OCI-LY3 (cell line): ENCODE measurements around the gene LRFN5.

ENCODE experiments used
- H2AFZ ChIP-seq: fragments of 200-600, 300-600 bp; shearing (Covaris generic); 2 replicates; pipeline ENCODE4 v1.6.0; 2014; ENCODE audit warnings: antibody characterized with exemption, low read depth, low read length
- H3K27ac ChIP-seq: fragments of 200-600, 300-600 bp; sonication (generic); 2 replicates; pipeline ENCODE4 v1.5.1; 2014; ENCODE audit warnings: mild to moderate bottlenecking, low read length, moderate library complexity, mixed read lengths
- H3K27me3 ChIP-seq: fragments of 200-600, 300-600 bp; sonication (generic); 2 replicates; pipeline ENCODE4 v1.6.1; 2014; ENCODE audit warnings: low read depth, low read length, mixed read lengths
- H3K36me3 ChIP-seq: fragments of 200-600, 300-600 bp; sonication (generic); replicated peaks from 2 replicates; pipeline ENCODE3; 2014; ENCODE audit warnings: low read depth, low read length, mixed read lengths
- H3K4me1 ChIP-seq: fragments of 300-600, 200-600 bp; sonication (generic); 2 replicates; pipeline ENCODE4 v1.6.1; 2014; ENCODE audit warnings: low read length, mixed read lengths
- H3K4me2 ChIP-seq: fragments of 200-600, 300-600 bp; sonication (generic); 2 replicates; pipeline ENCODE4 v1.6.1; 2014; ENCODE audit warnings: low read length, mixed read lengths
- H3K4me3 ChIP-seq: fragments of 300-600, 200-600 bp; sonication (generic); 2 replicates; pipeline ENCODE4 v1.5.1; 2014; ENCODE audit warnings: antibody characterized with exemption, mild to moderate bottlenecking, low read length, moderate library complexity
- H3K79me2 ChIP-seq: fragments of 300-600, 200-600 bp; shearing (Covaris generic); 2 replicates; pipeline ENCODE4 v1.6.1; 2014; ENCODE audit warnings: mild to moderate bottlenecking, low read length, mixed read lengths
- H3K9ac ChIP-seq: fragments of 300-600, 200-600 bp; shearing (Covaris generic); 2 replicates; pipeline ENCODE4 v1.6.0; 2014; ENCODE audit warnings: mild to moderate bottlenecking, low read length, moderate library complexity
- H3K9me3 ChIP-seq: fragments of 200-600, 300-600 bp; shearing (Covaris generic); 2 replicates; pipeline ENCODE4 v1.6.1; 2014; ENCODE audit warnings: low read length, mixed read lengths; ENCODE audit not compliant: insufficient read depth
- H4K20me1 ChIP-seq: fragments of 200-600, 300-600 bp; sonication (generic); 2 replicates; pipeline ENCODE4 v1.6.1; 2016; ENCODE audit warnings: low read length, mixed read lengths; ENCODE audit not compliant: insufficient read depth
- CTCF ChIP-seq: fragments of 200-600, 300-600 bp; sonication (generic); IDR thresholded peaks from 2 replicates; pipeline ENCODE4 v1.5.1; 2014; ENCODE audit warnings: antibody characterized with exemption, low read length, low read depth
- EZH2phosphoT487 ChIP-seq: fragments of 200-600 bp; shearing (Covaris generic); IDR thresholded peaks from 2 replicates; pipeline ENCODE4 v1.6.1; 2018; ENCODE audit warnings: antibody characterized with exemption, mixed run types, low read depth

The LRFN5 gene

GRCh38 chr14:41758011-41758665 is 151.5 kb downstream of the LRFN5 start:
- Histone ChIP-seq H3K9me3 (no peaks in the 10 kb centered on the region), H3K4me2 (no peak overlapping the region), H3K4me3 (no peak overlapping the region), H3K27ac (no peak overlapping the region), H3K27me3 (no peaks in the 10 kb centered on the region), H3K36me3 (no peaks in the 10 kb centered on the region), H4K20me1 (no peaks in the 10 kb centered on the region), H3K9ac (no peak overlapping the region), H3K79me2 (no peaks in the 10 kb centered on the region), H3K4me1 (no peaks in the 10 kb centered on the region), H2AFZ (no peak overlapping the region)
- TF ChIP-seq CTCF (no peak), EZH2phosphoT487 (no peak)

GRCh38 chr14:41761204-41761603 is 154.5 kb downstream of the LRFN5 start:
- Histone ChIP-seq H3K36me3 (no peaks in the 10 kb centered on the region), H4K20me1 (no peaks in the 10 kb centered on the region), H3K27me3 (no peaks in the 10 kb centered on the region), H3K27ac (no peak overlapping the region), H3K4me2 (no peak overlapping the region), H2AFZ (no peak overlapping the region), H3K9ac (no peak overlapping the region), H3K4me3 (no peak overlapping the region), H3K79me2 (no peaks in the 10 kb centered on the region), H3K4me1 (no peaks in the 10 kb centered on the region), H3K9me3 (no peaks in the 10 kb centered on the region)
- TF ChIP-seq EZH2phosphoT487: no peak
- no peak for TF ChIP-seq CTCF

- H4K20me1 ChIP-seq: no peaks in the 10 kb centered on the region
- H3K79me2 ChIP-seq: no peaks in the 10 kb centered on the region
- no peak overlapping the region for H3K27ac ChIP-seq
- no peaks in the 10 kb centered on the region for H3K4me1 ChIP-seq
- no peak overlapping the region for H3K9ac ChIP-seq
- H3K27me3 ChIP-seq: no peaks in the 10 kb centered on the region
- TF ChIP-seq CTCF: no peak
- TF ChIP-seq EZH2phosphoT487: no peak
- H3K4me2 ChIP-seq: no peak overlapping the region
- H2AFZ ChIP-seq: no peak overlapping the region
- no peaks in the 10 kb centered on the region for H3K36me3 ChIP-seq
- no peaks in the 10 kb centered on the region for H3K9me3 ChIP-seq
- no peak overlapping the region for H3K4me3 ChIP-seq
These were observed 160.1 kb downstream of the LRFN5 start for GRCh38 chr14:41766772-41767171.

GRCh38 chr14:41773536-41774279 is 167.0 kb downstream of the LRFN5 start:
- H3K4me1 ChIP-seq: no peaks in the 10 kb centered on the region
- no peaks in the 10 kb centered on the region for H3K27me3 ChIP-seq
- no peak overlapping the region for H3K9ac ChIP-seq
- H3K9me3 ChIP-seq: no peaks in the 10 kb centered on the region
- no peak overlapping the region for H2AFZ ChIP-seq
- no peak for TF ChIP-seq CTCF
- no peak for TF ChIP-seq EZH2phosphoT487
- no peak overlapping the region for H3K4me2 ChIP-seq
- no peaks in the 10 kb centered on the region for H3K36me3 ChIP-seq
- H3K27ac ChIP-seq: no peak overlapping the region
- H3K4me3 ChIP-seq: no peak overlapping the region
- H3K79me2 ChIP-seq: no peaks in the 10 kb centered on the region
- H4K20me1 ChIP-seq: no peaks in the 10 kb centered on the region
